C4-2B (cell line): ENCODE results near the gene DEPDC4.

Source experiments
- H3K27ac ChIP-seq: fragments of 450-650 bp; 2 replicates; pipeline ENCODE4 v1.5.1; 2017
- ZFX ChIP-seq: fragments of 450-650 bp; IDR thresholded peaks from 2 replicates; pipeline ENCODE4 v1.6.1; 2017
- TF ChIP-seq, protein P1 (sequence below): fragments of 450-650 bp; conservative IDR thresholded peaks from 2 replicates; pipeline ENCODE4 v1.5.1; 2017; ENCODE audit warnings: mild to moderate bottlenecking

Gene DEPDC4

GRCh38 chr12:100221523-100221922 lies 45.4 kb downstream of the DEPDC4 start:
- TF ChIP-seq, protein P1, sequence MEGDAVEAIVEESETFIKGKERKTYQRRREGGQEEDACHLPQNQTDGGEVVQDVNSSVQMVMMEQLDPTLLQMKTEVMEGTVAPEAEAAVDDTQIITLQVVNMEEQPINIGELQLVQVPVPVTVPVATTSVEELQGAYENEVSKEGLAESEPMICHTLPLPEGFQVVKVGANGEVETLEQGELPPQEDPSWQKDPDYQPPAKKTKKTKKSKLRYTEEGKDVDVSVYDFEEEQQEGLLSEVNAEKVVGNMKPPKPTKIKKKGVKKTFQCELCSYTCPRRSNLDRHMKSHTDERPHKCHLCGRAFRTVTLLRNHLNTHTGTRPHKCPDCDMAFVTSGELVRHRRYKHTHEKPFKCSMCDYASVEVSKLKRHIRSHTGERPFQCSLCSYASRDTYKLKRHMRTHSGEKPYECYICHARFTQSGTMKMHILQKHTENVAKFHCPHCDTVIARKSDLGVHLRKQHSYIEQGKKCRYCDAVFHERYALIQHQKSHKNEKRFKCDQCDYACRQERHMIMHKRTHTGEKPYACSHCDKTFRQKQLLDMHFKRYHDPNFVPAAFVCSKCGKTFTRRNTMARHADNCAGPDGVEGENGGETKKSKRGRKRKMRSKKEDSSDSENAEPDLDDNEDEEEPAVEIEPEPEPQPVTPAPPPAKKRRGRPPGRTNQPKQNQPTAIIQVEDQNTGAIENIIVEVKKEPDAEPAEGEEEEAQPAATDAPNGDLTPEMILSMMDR, result no peak
- TF ChIP-seq ZFX, result no peak
- H3K27ac ChIP-seq, result peak overlapping the region; percentile 46; the same call in 1 of the 2 replicates

GRCh38 chr12:100219328-100220109 lies 47.4 kb downstream of the DEPDC4 start:
- TF ChIP-seq, protein P1, result no peak
- TF ChIP-seq ZFX, result no peak
- no peak overlapping the region for H3K27ac ChIP-seq

GRCh38 chr12:100216337-100216736 lies 50.5 kb downstream of the DEPDC4 start:
- no peak for TF ChIP-seq ZFX
- TF ChIP-seq, protein P1, result no peak
- H3K27ac ChIP-seq, result no peak overlapping the region

GRCh38 chr12:100215209-100215608 lies 51.7 kb downstream of the DEPDC4 start:
- no peak for TF ChIP-seq ZFX
- TF ChIP-seq, protein P1, result no peak
- no peak overlapping the region for H3K27ac ChIP-seq

DNA sequence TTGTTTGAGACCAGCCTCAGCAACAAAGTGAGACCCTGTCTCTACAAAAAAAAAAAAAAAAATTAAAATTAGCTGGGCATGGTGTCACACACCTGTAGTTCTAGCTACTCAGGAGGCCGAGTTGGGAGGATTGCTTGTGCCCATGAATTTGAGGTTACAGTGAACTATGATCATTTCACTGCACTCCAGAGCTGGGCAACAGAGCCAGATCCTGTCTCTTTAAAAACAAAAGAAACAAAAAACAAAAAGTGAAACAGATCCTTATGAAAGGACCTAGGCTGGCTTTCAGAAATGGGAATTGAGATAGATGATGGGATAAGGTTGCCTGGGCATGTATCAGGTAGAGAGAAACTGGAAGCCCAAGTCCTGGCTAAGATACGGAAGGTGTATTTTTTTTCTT lies 52.4 kb downstream of the DEPDC4 start:
- TF ChIP-seq, protein P1, result no peak
- TF ChIP-seq ZFX, result no peak
- H3K27ac ChIP-seq, result no peak overlapping the region

- TF ChIP-seq, protein P1, result no peak
- TF ChIP-seq ZFX, result no peak
- H3K27ac ChIP-seq, result no peak overlapping the region
Observed at GRCh38 chr12:100213016-100213891, 53.6 kb downstream of the DEPDC4 start.

DNA sequence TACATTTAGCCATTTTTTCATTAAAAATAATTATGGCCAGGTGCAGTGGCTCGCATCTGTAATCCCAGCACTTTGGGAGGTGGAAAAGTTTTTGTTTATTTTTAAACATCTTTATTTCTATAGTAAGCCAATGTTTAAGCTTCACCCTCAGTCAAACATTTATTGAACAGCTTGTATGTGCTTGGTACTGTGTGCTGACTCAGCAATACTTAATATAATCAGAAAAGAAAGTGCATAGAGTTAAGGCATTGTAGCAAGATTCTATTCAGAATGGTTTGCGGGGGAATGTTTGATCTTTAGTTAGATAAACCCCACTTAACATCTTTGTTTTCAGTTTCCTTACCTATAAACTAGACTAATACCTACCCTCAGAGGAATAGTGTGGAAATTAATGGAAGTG lies 55.2 kb downstream of the DEPDC4 start:
- no peak overlapping the region for H3K27ac ChIP-seq
- TF ChIP-seq, protein P1, result no peak
- no peak for TF ChIP-seq ZFX
